Thymus (tissue), 11 donors: ENCODE measurements around the gene B3GNT4. TPM values are rescaled to one million over a fixed set of nuclear protein-coding genes. Genes with fewer than 3 reads are reported as not detected.
"Not testable (repeated sequence)": the region's sequence is repeated elsewhere in the genome, so short reads cannot be mapped to it uniquely, and the experiment has no call there.

Source experiments
- DNase-seq, 9 donors: peaks; one replicate each; pipeline ENCODE4 v3.0.0-alpha.2; 2013; ENCODE audit warnings: low spot score in 9 of 9, low read depth in 6 of 9, missing footprints in 1 of 9
- H3K27ac ChIP-seq, 2 donors: one replicate each; pipeline ENCODE4 v1.5.1; 2013; ENCODE audit warnings: control low read depth in 1 of 2, low read depth in 1 of 2, low read length in 1 of 2, mild to moderate bottlenecking in 1 of 2, moderate library complexity in 1 of 2
- H3K27me3 ChIP-seq, 2 donors: one replicate each; pipeline ENCODE4 v1.5.1; 2013; ENCODE audit warnings: low read length in 1 of 2; ENCODE audit not compliant: control insufficient read depth in 2 of 2, insufficient read depth in 1 of 2
- H3K36me3 ChIP-seq, 2 donors: one replicate each; pipeline ENCODE4 v1.5.1; 2013; ENCODE audit warnings: low read length in 1 of 2, mild to moderate bottlenecking in 1 of 2, moderate library complexity in 1 of 2; ENCODE audit not compliant: control insufficient read depth in 2 of 2, insufficient read depth in 2 of 2
- H3K4me1 ChIP-seq, 2 donors: one replicate each; pipeline ENCODE4 v1.5.1; 2013; ENCODE audit warnings: low read length in 2 of 2; ENCODE audit not compliant: control insufficient read depth in 2 of 2, insufficient read depth in 2 of 2
- H3K4me3 ChIP-seq, 2 donors: one replicate each; pipeline ENCODE4 v1.5.1; 2013; ENCODE audit warnings: low read length in 2 of 2, control low read depth in 1 of 2, mild to moderate bottlenecking in 1 of 2
- H3K9me3 ChIP-seq, 2 donors: one replicate each; pipeline ENCODE4 v1.5.1; 2013; ENCODE audit warnings: low read length in 1 of 2, mild to moderate bottlenecking in 1 of 2; ENCODE audit not compliant: control insufficient read depth in 2 of 2, insufficient read depth in 1 of 2
- WGBS: extraction: QIAGEN DNeasy Blood & Tissue Kit; methylation state at CpG from one replicate; pipeline ENCODE4 v1.1.7; 2013; 5-methylcytosine and 5-hydroxymethylcytosine counted together
- polyA plus RNA-seq: library from polyadenylated mRNA; stranded (reverse); fragments of 200-250 nt; gene quantifications from one replicate; pipeline ENCODE4 v1.2.3, GENCODE V29; 2013
- total RNA-seq: library from RNA; stranded (reverse); fragments of 120-200 nt; gene quantifications from one replicate; pipeline ENCODE4 v1.2.4, GENCODE V29; 2013
- donor health status: healthy.

The B3GNT4 gene
- total and polyA plus RNA-seq, 2 donors = 0.14 to 0.52 TPM

- WGBS = 86% methylated on average over 1 of the region's 1 CpG
These were observed 5.9 kb upstream of the B3GNT4 start for GRCh38 chr12:122197612-122197966.

DNA sequence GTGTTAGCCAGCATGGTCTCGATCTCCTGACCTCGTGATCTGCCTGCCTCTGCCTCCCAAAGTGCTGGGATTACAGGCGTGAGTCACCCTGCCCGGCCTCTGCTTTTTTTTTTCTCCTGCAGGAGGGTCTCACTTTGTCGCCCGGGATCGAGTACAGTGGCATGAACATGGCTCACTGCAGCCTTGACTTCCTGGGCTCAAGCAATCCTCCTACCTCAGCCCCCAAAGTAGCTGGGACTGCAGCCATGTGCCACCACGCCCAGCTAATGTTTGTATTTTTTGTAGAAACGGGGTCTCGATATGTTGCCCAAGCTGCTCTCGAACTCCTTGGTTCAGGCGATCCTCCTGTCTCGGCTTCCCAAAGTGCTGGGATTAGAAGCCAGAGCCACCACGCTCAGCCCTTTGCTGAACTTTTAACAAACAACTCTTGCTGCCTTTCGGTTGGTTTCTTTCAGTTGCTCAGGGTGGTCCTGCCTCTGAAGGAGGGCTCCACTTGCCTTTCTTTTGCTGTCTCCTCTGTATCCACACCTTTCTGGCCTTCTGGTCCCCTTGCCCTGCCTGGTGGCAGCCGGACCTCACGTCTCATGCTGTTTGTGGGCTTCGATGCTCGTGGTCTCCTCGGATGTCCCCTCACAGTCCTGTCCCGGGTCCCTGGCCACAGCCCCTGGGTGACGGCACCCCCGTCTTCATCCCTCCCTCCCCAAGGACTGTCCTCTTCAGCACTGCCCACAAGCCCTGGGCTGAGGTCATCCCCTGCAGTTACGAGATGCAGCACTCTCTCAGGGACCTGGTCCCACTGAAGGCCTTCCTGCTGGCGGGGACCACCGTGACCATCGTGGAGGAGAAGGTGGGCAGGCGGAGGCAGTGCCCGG lies 3.8 kb upstream of the B3GNT4 start:
- Histone ChIP-seq H3K4me3 (no peak overlapping the region), H3K36me3 (no peaks in the 10 kb centered on the region), H3K9me3 (peaks cover 0 to 8% of the 10 kb centered on the region in 2 donors), H3K27ac (no peak overlapping the region), H3K27me3 (peaks cover 38 to 62% of the 10 kb centered on the region in 2 donors), H3K4me1 (peaks cover 8 to 9% of the 10 kb centered on the region in 2 donors)
- WGBS = 96% methylated on average over 29 of the region's 29 CpGs
- no peak for DNase-seq

More at GRCh38 chr12:122197612-122197966, 5.9 kb upstream of the B3GNT4 start:
- no peak for DNase-seq
- peaks cover 16 to 41% of the 10 kb centered on the region in 2 donors for H3K27me3 ChIP-seq
- H3K4me3 ChIP-seq = no peak overlapping the region
- no peaks in the 10 kb centered on the region for H3K36me3 ChIP-seq
- no peak overlapping the region for H3K27ac ChIP-seq
- no peaks in the 10 kb centered on the region for H3K4me1 ChIP-seq
- peaks cover 0 to 8% of the 10 kb centered on the region in 2 donors for H3K9me3 ChIP-seq

DNA sequence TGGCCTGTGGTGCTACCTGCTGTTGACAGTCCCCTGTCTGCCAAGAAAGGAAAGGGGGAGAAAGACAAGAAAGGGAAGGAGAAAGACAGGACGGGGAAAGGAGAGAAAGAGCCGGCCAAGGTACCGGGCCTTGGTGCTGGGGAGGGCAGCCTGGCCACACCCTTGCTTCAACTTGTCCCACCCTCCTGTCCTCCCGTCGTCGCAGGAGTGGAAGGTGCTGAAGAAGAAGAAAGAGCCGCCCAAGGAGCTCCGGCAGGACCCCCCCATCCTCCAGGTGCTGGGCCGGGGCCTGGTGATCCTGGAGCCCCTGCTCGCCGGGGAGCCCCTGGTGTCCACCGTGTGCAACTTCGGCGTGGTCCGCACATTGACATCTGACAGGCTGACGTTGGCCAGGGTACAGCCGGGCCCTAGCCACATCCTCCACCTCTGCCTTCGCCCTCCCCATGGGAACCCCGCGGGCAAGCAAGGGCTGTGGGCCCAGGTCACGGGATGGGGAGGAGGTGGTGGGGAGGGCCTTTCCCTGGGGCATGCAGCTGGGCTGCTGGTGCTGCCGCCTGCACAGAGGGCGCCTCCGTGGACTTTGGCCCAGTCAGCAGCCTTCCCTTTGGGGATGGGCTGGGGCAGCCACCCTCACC lies 2.9 kb upstream of the B3GNT4 start:
- Histone ChIP-seq H3K4me1 (peaks cover 8 to 12% of the 10 kb centered on the region in 2 donors), H3K4me3 (no peak overlapping the region), H3K36me3 (no peaks in the 10 kb centered on the region), H3K27ac (no peak overlapping the region), H3K9me3 (peaks cover 0 to 4% of the 10 kb centered on the region in 2 donors), H3K27me3 (peaks cover 47 to 72% of the 10 kb centered on the region in 2 donors)
- no peak for DNase-seq
- WGBS = 93% methylated on average over 24 of the region's 24 CpGs

DNA sequence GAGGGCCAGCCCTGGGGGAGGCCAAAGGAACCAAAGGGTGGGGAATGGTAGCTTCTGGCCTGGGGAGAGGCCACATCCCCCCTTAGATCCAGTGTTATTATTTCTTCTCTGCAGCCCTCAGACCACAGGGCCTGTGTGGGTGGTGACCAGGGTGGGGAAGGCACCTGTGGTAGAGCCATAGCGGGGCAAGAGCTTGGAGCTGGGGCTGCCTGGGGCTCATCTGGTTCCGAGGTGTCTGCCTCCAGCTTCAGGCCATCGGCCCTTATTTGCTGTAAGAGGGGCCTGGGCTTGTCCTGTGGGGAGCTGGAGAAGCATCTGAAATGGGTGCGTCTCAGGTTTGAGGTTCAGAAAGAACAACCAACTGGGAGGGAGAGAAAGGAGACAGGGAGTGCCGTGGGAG lies 2.1 kb upstream of the B3GNT4 start:
- Histone ChIP-seq H3K27ac (no peak overlapping the region), H3K9me3 (peaks cover 0 to 4% of the 10 kb centered on the region in 2 donors), H3K4me1 (peaks cover 8 to 12% of the 10 kb centered on the region in 2 donors), H3K36me3 (peaks cover 0 to 1% of the 10 kb centered on the region in 2 donors), H3K4me3 (no peak overlapping the region), H3K27me3 (peaks cover 51 to 79% of the 10 kb centered on the region in 2 donors)
- no peak for DNase-seq
- WGBS = 99% methylated on average over 5 of the region's 5 CpGs

- 95% methylated on average over 6 of the region's 6 CpGs for WGBS
These were observed 1.5 kb upstream of the B3GNT4 start for GRCh38 chr12:122202017-122202416.

DNA sequence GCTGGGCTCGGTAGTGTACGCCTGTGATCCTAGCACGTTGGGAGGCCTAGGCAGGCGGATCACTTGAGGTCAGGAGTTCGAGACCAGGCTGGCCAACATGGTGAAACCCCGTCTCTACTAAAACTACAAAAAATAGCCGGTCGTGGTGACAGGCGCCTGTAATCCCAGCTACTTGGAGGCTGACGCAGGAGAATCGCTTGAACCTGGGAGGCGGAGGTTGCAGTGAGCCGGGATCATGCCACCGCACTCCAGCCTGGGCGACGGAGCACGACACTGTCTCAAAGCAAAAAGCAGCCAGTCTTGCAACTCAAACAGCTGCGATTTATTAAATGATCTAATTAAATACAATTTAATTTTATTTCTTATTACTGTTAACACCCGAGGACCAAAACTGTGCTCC lies 698 bp upstream of the B3GNT4 start:
- not testable (repeated sequence) for DNase-seq
- peaks cover 51 to 79% of the 10 kb centered on the region in 2 donors for H3K27me3 ChIP-seq
- H3K4me3 ChIP-seq = peak overlapping the region in 1 of 2 donors; percentile 55

More at GRCh38 chr12:122202017-122202416, 1.5 kb upstream of the B3GNT4 start:
- peaks cover 8 to 12% of the 10 kb centered on the region in 2 donors for H3K4me1 ChIP-seq
- peaks cover 51 to 82% of the 10 kb centered on the region in 2 donors for H3K27me3 ChIP-seq
- H3K27ac ChIP-seq = no peak overlapping the region
- DNase-seq = no peak
- H3K36me3 ChIP-seq = peaks cover 4 to 8% of the 10 kb centered on the region in 2 donors
- H3K4me3 ChIP-seq = no peak overlapping the region
- peaks cover 0 to 4% of the 10 kb centered on the region in 2 donors for H3K9me3 ChIP-seq

GRCh38 chr12:122204167-122205052 lies 901 bp downstream of the B3GNT4 start:
- WGBS = 11% methylated on average over 71 of the region's 71 CpGs
- H3K36me3 ChIP-seq = peaks cover 24 to 27% of the 10 kb centered on the region in 2 donors
- H3K27ac ChIP-seq = no peak overlapping the region
- H3K9me3 ChIP-seq = peaks cover 2 to 4% of the 10 kb centered on the region in 2 donors
- peaks cover 51 to 72% of the 10 kb centered on the region in 2 donors for H3K27me3 ChIP-seq
- peaks cover 8 to 12% of the 10 kb centered on the region in 2 donors for H3K4me1 ChIP-seq
- peak overlapping the region in 1 of 2 donors; percentile 55 for H3K4me3 ChIP-seq
- no peak for DNase-seq

More for the DNA sequence above, 698 bp upstream of the B3GNT4 start:
- not testable (repeated sequence) for H3K9me3 ChIP-seq, H3K27ac ChIP-seq
- peaks cover 12 to 15% of the 10 kb centered on the region in 2 donors for H3K36me3 ChIP-seq
- peaks cover 8 to 12% of the 10 kb centered on the region in 2 donors for H3K4me1 ChIP-seq
- 74% methylated on average over 19 of the region's 19 CpGs for WGBS

DNA sequence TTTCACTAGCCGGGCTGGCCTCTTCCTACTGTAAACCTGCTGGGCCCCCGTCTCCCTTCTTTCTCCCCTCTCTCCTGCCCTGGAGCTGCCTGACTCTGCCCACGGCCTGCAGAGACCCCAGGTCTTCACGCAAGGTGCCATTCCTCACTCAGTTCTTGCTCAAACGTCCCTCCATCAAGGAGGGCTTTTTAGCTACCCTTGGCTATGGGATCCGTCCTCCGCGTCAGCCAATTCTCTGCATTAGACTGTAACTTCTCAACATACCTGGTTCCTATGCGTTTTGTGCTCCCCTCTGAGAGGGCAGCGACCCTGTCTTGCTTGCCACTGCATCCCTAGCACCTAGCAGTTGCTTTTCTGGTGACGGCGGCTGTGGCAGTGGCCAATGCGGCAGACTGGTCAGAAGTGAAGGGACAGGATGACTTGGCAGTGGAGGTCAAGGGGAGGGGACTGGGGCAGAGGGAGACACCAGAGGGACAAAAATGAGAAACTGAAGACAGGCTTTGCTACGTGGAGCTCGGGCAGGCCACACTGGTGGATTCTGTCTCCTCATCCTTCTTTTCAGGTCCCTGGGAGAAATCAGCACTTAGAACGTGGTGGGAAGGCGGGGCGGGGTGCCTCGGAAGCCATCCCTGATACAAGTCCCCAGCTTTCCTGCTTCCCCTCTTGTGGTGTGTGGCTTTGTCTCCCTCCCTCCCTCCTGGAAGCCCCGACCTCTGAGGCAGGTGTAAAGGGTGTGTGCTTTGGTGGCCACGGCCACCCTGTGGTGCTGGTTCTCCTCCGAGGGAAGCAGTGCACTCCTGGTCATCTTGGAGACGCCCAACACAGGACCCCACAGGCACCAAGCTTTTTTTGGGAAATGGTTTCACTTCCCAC lies 1.8 kb downstream of the B3GNT4 start:
- peaks cover 8 to 12% of the 10 kb centered on the region in 2 donors for H3K4me1 ChIP-seq
- peaks cover 51 to 64% of the 10 kb centered on the region in 2 donors for H3K27me3 ChIP-seq
- H3K4me3 ChIP-seq = no peak overlapping the region
- no peak overlapping the region for H3K27ac ChIP-seq
- 62% methylated on average over 23 of the region's 23 CpGs for WGBS
- H3K36me3 ChIP-seq = peaks cover 30 to 32% of the 10 kb centered on the region in 2 donors
- DNase-seq = no peak
- H3K9me3 ChIP-seq = peaks cover 0 to 2% of the 10 kb centered on the region in 2 donors
